Kidney capillary endothelial cell (primary cell): ENCODE results near the gene KRT33A.
"Not testable (repeated sequence)": the region's sequence is repeated elsewhere in the genome, so short reads cannot be mapped to it uniquely, and the experiment has no call there.

Source experiments
- DNase-seq: peaks from one replicate; pipeline ENCODE4 v3.0.0-alpha.2; 2018; ENCODE audit warnings: low spot score

KRT33A gene

GRCh38 chr17:41363881-41364280 lies 13.3 kb upstream of the KRT33A start:
- DNase-seq: no peak

- no peak for DNase-seq
Observed at GRCh38 chr17:41360296-41360995, 9.8 kb upstream of the KRT33A start.

GRCh38 chr17:41354536-41354935 lies 3.9 kb upstream of the KRT33A start:
- DNase-seq: no peak

GRCh38 chr17:41352597-41353366 lies 2.2 kb upstream of the KRT33A start:
- no peak for DNase-seq

GRCh38 chr17:41351177-41351576 lies 549 bp upstream of the KRT33A start:
- no peak for DNase-seq

GRCh38 chr17:41347869-41348760 lies 2.5 kb downstream of the KRT33A start:
- no peak for DNase-seq

- not testable (repeated sequence) for DNase-seq
Observed at GRCh38 chr17:41346421-41346820, 4.2 kb downstream of the KRT33A start.

- DNase-seq: no peak
Observed at GRCh38 chr17:41345992-41346391, 4.6 kb downstream of the KRT33A start.

- no peak for DNase-seq
Observed at GRCh38 chr17:41343029-41343428, 7.6 kb downstream of the KRT33A start.

- DNase-seq: no peak
Observed at GRCh38 chr17:41340934-41341861, 9.4 kb downstream of the KRT33A start.

GRCh38 chr17:41340494-41340893 lies 10.1 kb downstream of the KRT33A start:
- DNase-seq: no peak

GRCh38 chr17:41339571-41340172 lies 11.0 kb downstream of the KRT33A start:
- DNase-seq: no peak

GRCh38 chr17:41338961-41339485 lies 11.6 kb downstream of the KRT33A start:
- no peak for DNase-seq

GRCh38 chr17:41335747-41336146 lies 14.9 kb downstream of the KRT33A start:
- no peak for DNase-seq

GRCh38 chr17:41334385-41335305 lies 16.0 kb downstream of the KRT33A start:
- no peak for DNase-seq

GRCh38 chr17:41333836-41334235 lies 16.8 kb downstream of the KRT33A start:
- no peak for DNase-seq

- no peak for DNase-seq
Observed at GRCh38 chr17:41333098-41333497, 17.5 kb downstream of the KRT33A start.

- no peak for DNase-seq
Observed at GRCh38 chr17:41332239-41332638, 18.4 kb downstream of the KRT33A start.

- DNase-seq: no peak
Observed at GRCh38 chr17:41331606-41332005, 19.0 kb downstream of the KRT33A start.
